ENCODE results near the gene EHHADH.
A peak's percentile ranks its signal among the peaks of the same experiment; 100 is the strongest.
"Not testable (repeated sequence)": the region's sequence is repeated elsewhere in the genome, so short reads cannot be mapped to it uniquely, and the experiment has no call there.

EHHADH gene

GRCh38 chr3:185253645-185254410, at the start of gene EHHADH:
TSS of gene EHHADH (minus strand) at chr3:185254049. CDS start at chr3:185254022, 27 bp downstream.
- DNase-seq (ENCODE audit: low read depth in 2 of 2): peak; percentile 13 to 23

- not testable (repeated sequence) for DNase-seq (ENCODE audit: low read depth in 2 of 2)
These were observed 46.1 kb upstream of the EHHADH start for GRCh38 chr3:185299918-185300426.

- DNase-seq (ENCODE audit: low read depth in 2 of 2): no peak
These were observed 44.0 kb upstream of the EHHADH start for GRCh38 chr3:185297867-185298266.

DNA sequence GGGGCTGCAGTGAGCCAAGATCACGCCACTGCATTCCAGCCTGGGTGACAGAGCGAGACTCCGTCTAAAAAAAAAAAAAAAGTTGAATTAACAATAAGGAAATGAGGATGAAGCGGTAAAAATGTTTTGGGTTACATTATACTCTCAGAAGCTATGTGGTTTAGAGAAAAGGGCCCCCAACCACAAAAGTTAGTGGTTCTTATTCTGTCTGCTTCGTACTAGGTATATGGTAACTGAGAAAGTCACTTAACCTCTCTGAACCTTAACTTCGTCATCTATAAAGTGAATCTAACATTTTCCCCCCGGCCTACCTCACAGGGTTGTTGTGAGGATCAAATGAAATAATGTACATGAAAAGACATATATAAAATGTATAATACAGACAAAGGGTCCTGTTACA, 38.4 kb upstream of the EHHADH start:
- DNase-seq (ENCODE audit: low read depth in 2 of 2): no peak

DNA sequence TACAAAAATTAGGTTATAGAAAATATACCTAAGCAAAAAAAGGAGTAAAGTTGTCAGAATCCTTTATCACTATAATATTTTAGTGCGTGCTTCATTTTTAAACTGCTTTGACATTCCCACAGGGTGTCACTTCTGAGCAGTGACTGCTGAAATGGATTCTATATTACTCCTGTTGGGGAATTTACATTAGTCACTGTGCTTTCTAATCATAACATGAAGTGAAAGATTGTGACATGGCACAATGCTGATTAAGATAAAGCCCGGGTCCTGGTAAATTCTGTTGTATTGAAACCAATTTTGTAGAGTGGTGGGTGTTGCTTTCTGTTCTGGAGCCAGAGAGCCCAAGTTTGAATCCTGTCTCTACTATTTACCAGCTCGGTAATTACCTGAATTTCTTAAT, 36.4 kb upstream of the EHHADH start:
- DNase-seq (ENCODE audit: low read depth in 2 of 2): no peak

DNA sequence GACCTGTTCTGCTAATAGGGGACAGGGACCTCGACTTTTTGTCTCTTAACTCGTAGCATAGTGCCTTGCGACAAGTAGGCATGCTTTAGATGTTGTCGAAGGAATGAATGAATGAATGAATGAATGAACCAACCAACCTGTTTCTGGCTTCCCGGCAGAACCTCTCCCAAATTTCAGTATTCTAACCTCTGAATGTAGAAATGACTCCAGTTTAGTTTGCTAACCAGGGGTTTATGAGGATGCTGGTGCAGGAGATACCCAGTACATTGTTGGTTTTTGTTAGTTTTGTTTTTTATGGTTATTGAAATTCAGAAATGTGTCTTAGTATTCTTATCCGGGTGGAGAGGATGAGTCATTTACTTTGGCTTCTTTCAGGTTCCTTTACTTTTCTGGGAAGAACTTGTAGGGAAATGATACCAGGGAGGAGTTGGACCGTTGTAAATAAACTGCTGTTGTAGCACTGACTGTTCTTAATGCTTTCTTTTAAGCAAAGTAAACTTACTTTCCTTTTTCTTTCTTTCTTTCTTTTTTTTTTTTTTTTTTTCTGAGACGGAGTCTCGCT, 29.6 kb upstream of the EHHADH start:
- DNase-seq (ENCODE audit: low read depth in 2 of 2): no peak

DNA sequence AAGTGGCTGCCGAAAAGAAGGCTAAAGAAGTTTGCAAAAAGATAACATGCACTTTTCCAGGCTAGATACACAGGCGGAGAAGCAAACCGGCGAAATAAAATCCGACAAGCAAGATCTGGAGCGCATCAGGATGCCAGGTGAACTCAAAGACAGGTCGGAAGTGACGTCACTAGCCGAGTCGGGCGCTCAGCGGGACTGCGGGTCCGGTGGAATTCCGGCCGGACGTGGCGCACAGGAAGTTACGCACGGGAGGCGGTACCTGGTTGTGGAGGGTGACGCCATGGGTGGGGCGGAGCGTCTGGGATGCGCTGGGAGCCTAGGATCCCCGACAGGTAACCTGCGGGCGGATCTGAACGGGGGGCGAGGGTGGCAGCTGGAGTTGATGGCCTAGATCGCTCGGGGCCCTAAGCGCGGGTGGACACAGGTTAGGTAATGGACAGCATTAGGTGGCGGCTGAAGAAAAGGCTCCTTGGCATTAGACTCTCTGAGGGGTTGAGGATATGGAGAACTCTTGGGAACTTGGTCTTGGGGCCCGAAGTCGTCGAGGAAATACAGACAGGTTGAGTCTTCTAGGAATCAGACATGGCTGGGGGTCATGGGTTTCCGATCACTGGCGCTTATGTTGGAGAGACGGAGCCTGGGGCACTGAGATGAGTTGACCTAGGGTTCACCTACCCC, 29.0 kb upstream of the EHHADH start:
- peak; percentile 87 to 90 for DNase-seq (ENCODE audit: low read depth in 2 of 2)

DNA sequence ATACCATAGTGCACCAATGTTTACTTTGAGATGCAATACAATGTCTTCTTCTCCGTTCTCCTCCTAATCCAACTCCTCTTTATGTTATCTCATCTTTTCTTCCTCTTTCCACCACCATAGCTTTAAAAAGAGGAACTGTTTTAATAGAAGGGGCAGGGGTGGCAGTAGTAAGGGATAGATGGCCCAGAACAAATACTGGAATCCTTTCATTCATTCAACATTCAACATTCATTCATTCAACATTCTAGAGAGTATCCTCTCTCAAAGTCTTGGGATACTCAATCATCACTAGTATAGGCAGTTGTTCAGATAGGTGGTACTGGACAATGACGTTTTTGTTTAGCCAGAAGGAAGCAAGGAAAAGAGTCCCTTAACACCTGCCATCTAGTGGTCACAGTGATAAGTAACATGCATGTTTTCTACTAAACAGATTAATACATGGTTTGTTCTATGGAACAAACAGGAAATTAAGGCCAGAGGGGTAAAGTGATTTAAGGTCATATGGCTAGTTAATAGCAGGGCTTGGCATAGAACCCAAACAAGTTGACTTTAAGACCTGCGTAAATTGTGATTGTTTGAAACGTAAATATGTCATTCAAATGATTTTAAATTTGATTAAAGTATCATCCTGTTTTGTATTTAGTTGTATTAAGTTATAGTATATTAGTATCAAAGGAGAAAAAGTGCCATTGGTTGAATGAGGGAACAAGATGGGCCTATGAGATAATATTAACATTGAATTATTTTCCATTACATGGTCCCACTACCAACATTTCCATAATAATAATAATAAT, 26.9 kb upstream of the EHHADH start:
- no peak for DNase-seq (ENCODE audit: low read depth in 2 of 2)

DNA sequence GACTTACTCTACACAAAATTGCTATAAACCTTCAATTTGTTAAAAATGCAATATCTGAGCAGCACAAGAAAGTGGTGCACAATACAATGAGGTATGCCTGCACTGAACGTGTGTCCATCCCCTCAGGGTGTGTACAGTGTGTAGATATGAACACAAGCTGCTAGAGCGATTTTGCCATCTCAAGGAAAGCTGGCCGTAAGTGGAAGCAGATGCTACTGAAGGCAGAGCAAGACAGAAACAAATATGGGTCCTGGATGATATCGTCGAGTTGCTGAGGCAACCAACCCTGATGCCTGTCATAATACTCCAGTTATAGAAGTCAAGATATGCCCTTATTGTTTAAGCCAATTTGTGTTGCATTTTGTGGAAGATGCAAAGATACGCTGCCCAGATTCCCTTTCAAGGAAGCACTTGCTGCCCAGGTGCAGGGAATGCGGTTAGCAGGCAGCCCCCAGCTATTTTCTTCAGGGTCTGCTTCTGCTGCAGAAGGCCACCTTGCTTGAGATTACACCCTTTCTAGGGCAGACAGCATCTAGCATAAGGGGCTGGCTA, 25.8 kb upstream of the EHHADH start:
- DNase-seq (ENCODE audit: low read depth in 2 of 2): no peak

DNA sequence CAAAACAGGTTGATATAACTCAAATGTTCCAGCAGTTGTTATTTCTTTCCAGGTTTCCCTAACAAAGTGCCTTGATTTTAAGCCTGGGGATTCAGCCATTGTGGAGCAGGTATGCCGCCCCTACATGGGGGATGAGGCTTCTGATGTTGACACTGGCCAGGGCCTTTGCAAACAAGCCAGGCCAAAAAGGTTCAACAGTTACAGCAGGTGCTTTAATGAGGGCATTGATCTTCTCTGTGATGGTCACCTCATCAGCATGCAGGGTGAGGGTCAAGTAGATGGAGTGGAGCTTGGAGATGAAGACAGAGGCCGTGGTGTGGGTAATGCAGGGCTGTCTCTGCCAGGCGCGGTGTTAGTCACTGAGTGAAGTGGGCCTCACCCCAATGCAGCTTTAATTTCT, 22.6 kb upstream of the EHHADH start:
- DNase-seq (ENCODE audit: low read depth in 2 of 2): no peak

DNA sequence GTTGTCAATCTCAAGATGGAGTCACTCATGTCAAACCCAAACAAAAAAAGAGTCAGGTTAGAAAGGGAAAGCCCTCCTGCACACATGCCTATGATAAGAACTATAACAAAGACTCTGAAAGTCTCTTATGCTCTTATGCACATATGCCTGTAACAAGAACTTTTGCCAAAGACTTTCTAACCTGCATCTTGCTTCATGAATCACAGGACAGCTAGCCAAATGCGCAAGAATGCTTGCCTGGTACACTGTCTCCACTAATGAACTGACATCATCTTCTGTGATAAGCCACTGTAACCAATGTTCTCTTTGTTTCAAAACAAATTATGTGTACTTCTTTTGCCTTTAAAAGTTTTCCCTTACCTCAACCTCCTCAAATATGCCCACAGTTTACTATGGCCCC, 18.2 kb upstream of the EHHADH start:
- DNase-seq (ENCODE audit: low read depth in 2 of 2): no peak

DNA sequence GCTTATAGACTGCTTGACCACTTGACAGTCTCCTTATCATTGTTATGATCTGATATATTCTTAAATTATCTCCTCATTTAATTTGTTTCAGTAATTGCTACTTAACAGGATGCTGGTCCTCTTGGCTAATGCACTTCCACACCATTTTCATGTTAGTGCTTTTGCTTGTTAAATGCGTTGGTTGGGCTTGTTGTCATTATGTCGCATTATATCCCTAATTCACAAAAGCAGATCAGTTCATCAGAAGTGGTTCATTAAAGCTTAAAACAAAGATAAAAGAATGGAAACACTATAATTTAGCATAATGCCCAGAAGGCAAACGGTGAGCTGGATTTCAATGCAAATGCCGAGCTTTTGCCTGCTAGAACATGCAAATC, 17.1 kb upstream of the EHHADH start:
- DNase-seq (ENCODE audit: low read depth in 2 of 2): no peak

DNA sequence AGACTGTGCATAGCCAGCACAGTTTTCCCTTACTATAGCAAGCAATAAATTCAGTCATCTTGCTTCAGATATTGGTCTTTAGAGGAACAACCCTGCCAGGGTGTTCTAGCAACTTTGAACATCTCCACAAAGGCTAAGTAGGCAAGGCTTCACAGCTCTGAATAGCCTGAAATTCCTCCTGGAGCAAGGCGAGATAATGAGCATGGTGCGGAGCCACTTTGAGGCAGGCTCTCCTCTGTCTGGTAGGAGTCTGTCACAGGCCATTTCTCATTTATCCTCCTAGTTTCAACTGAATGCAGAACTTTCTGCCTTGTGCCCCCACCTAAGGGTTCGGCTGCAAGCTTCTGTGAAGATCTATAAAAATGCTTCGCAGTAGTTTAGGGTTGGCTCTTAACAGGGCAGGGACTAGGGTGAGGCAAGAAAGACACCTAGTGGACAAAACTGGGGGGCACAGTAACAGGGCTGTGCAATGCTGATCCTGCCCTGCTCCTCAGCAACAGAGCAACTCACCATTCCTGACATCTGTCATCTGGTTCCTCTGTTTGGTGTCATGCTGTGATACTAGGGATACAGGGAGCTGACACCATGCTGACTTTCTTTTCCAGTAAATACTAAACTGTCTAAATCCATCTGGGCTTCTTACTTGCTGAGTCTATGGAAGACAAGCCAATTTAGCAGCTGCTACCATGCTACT, 16.6 kb upstream of the EHHADH start:
- no peak for DNase-seq (ENCODE audit: low read depth in 2 of 2)

DNA sequence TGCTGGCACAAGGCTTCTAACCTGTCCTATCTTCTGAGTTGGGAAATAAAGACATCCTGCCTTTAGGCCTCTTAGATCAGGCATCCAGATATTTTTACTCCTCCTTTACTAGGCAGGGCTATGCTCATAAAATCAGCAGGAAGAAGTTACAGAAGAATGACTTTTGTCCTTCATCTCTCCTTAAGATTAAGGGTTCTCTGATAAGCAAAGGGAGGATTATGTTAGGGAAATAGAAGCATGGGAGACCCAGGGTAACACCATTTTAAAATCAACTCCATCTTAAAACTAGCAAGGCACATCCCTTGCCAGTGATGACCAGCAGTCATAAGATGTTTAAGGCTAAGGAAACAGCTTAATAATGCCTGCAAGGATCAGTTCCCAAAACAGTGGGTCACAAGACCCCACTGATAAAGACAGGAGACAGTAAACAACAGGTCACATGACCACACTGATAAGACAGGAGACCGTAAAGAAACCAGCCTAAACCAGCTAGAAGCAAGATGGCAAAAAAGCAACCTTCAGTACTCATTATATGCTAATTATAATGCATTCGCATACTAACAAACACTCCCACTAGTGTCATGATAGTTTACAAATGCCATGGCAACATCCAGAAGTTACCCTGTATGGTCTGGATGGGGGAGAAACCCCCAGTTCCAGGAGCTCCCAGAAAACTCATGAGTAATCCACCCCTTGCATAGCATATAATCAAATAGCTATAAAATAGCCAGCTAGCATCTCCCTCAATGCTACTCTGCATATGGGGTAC, 14.5 kb upstream of the EHHADH start:
- DNase-seq (ENCODE audit: low read depth in 2 of 2): no peak

DNA sequence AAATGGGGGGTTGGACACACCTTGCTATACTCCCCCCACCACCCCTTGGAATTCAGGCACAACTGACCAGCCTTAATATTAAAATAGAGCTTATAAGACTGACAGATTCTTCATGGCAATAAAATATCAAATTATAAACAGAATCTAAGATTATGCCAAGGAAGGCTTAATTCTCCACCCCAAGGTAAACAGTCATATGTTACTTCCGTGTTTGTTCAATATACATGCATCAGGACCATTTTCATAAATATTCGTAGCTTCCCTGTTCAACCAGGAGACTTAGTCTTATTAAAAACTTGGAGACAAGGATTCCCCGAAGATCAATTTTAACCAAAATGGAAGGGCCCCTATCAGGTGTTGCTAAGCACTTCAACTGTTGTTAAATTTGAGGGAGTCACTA, 13.3 kb upstream of the EHHADH start:
- no peak for DNase-seq (ENCODE audit: low read depth in 2 of 2)

- no peak for DNase-seq (ENCODE audit: low read depth in 2 of 2)
These were observed 11.2 kb upstream of the EHHADH start for GRCh38 chr3:185264849-185265553.

DNA sequence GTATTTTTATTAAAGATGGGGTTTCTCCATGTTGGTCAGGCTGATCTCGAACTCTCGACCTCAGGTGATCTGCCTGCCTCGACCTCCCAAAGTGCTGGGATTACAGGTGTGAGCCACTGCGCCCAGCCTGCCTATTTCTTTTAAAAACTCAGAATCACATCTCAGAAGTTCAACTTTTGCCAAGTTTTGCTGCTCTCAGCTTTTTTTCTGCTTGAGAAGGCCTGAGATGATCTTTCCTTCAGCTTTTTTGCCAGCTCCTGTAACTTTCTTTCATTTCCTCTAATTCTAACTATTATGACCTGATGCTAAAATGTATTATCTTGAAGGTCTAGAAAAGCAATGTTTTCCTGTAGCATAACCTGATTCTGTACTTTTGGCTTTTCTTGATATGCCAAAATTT, 9.6 kb upstream of the EHHADH start:
- no peak for DNase-seq (ENCODE audit: low read depth in 2 of 2)

DNA sequence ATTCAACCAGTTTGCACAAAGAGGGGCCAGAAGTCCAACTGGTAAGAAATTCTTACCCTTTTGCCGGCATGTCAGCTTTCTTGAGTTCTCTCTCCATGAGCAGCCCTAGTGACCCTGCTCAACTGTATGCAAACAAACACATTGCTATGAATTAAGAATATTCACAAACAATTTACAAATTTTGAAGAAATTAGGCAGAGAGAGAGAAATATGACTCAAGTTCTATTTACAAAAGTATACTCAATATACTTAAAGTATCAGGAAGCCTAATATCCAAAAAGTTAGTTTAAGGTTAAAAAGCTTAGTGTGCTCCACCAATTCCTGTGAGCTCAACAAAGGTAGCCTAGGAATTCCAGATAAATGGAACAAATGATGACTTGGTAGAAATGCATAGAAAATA, 3.5 kb upstream of the EHHADH start:
- DNase-seq (ENCODE audit: low read depth in 2 of 2): no peak

GRCh38 chr3:185254799-185255198, 950 bp upstream of the EHHADH start:
- DNase-seq (ENCODE audit: low read depth in 2 of 2): no peak

DNA sequence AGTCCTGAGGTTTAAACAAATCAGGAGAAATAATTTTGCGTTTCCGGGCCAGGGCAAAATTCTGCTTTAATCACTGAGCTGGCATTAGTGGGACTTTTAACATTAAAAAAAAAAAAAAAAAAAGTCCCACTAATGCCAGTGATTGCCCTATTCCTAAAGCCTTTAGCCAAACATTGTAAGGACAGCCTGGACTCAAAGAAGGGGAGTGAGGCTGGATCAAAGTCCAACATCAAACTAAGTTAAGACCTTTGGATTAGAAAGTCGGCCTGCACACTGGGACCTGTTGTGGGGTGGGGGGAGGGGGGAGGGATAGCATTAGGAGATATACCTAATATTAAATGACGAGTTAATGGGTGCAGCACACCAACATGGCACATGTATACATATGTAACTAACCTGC, 716 bp downstream of the EHHADH start:
- DNase-seq (ENCODE audit: low read depth in 2 of 2): not testable (repeated sequence)

All from stimulated activated CD8-positive, alpha-beta memory T cell treated with anti-CD3 and anti-CD28 coated beads, Interleukin-15, amount 100 ng/mL, for 4 hours (primary cell).